H1 (cell line): ENCODE results near the gene INCENP. TPM values are rescaled to one million over a fixed set of nuclear protein-coding genes. Genes with fewer than 3 reads are reported as not detected.

Source experiments
- CTCF ChIA-PET: fragments of 300-600 bp; sonication (Branson Sonifier 250); formaldehyde crosslinking; loops from one replicate; lab custom pipeline; 2021; ENCODE audit not compliant: partially characterized antibody; lab: Charles Lee
- POLR2A ChIA-PET: fragments of 300-600 bp; sonication (Branson Sonifier 250); formaldehyde crosslinking; loops from one replicate; lab custom pipeline; 2021; ENCODE audit warnings: inconsistent platforms; ENCODE audit not compliant: partially characterized antibody; lab: Charles Lee
- DNase-seq, 2 experiments: peaks; one replicate each; pipeline versions ENCODE4 v3.0.0 to v3.0.0-alpha.2; 2010 to 2022; ENCODE audit warnings: low spot score in 2 of 2, low read depth in 1 of 2, mixed read lengths in 1 of 2
- FAIRE-seq: peaks from 2 replicates; lab custom pipeline; 2011; peaks lifted over from hg19 to GRCh38; lab: Jason Lieb, UNC
- H2AFZ ChIP-seq: 2 replicates; pipeline ENCODE4 v1.8.1; 2012; ENCODE audit warnings: low read length, inconsistent platforms
- H2AK5ac ChIP-seq: 2 replicates; pipeline ENCODE4 v1.6.1; 2013; ENCODE audit warnings: low read depth, low read length
- H2BK120ac ChIP-seq: replicated peaks from 2 replicates; pipeline ENCODE3; 2013; ENCODE audit warnings: low read depth, low read length, inconsistent platforms
- H2BK12ac ChIP-seq: 2 replicates; pipeline ENCODE4 v1.6.1; 2013; ENCODE audit warnings: low read depth, low read length
- H2BK15ac ChIP-seq: 2 replicates; pipeline ENCODE4 v1.6.1; 2013; ENCODE audit warnings: low read length
- H2BK20ac ChIP-seq: 2 replicates; pipeline ENCODE4 v1.6.1; 2013; ENCODE audit warnings: low read length
- H2BK5ac ChIP-seq: 2 replicates; pipeline ENCODE4 v1.6.1; 2013; ENCODE audit warnings: low read depth, low read length
- H3K14ac ChIP-seq: 2 replicates; pipeline ENCODE4 v1.6.1; 2013; ENCODE audit warnings: inconsistent platforms; ENCODE audit not compliant: insufficient read length
- H3K18ac ChIP-seq: 2 replicates; pipeline ENCODE4 v1.6.1; 2013; ENCODE audit warnings: low read length; ENCODE audit errors: extremely low read depth
- H3K23ac ChIP-seq: 2 replicates; pipeline ENCODE4 v1.6.1; 2013; ENCODE audit warnings: inconsistent platforms; ENCODE audit not compliant: insufficient read length
- H3K23me2 ChIP-seq: 2 replicates; pipeline ENCODE4 v1.6.1; 2013; ENCODE audit warnings: low read depth, low read length
- H3K27ac ChIP-seq: 2 replicates; pipeline ENCODE4 v1.6.1; 2011; ENCODE audit warnings: low read depth, low read length, inconsistent platforms
- H3K27me3 ChIP-seq, 4 experiments: replicated peaks in 1 of 4; 1 replicate in 1 of 4; 2 replicates in 3 of 4; pipeline versions ENCODE4 v1.6.1 to v1.8.1; 2011 to 2013; ENCODE audit warnings: low read length in 3 of 4, mild to moderate bottlenecking in 3 of 4, inconsistent platforms in 2 of 4, mixed read lengths in 2 of 4, moderate library complexity in 1 of 4; ENCODE audit not compliant: control insufficient read depth in 3 of 4, insufficient read depth in 3 of 4; ENCODE audit errors: extremely low read depth in 1 of 4
- H3K36me3 ChIP-seq, 4 experiments: 2 replicates each; pipeline versions ENCODE4 v1.6.1 to v1.8.1; 2011 to 2013; ENCODE audit warnings: mild to moderate bottlenecking in 4 of 4, low read length in 3 of 4, moderate library complexity in 2 of 4, control low read depth in 1 of 4, inconsistent platforms in 1 of 4; ENCODE audit not compliant: insufficient read depth in 4 of 4, control insufficient read depth in 2 of 4
- H3K4ac ChIP-seq: replicated peaks from 2 replicates; pipeline ENCODE3; 2013; ENCODE audit warnings: low read length, low read depth, mixed read lengths, inconsistent platforms; ENCODE audit not compliant: insufficient read length
- H3K4me1 ChIP-seq, 4 experiments: replicated peaks in 1 of 4; 1 replicate in 1 of 4; 2 replicates in 3 of 4; pipeline versions ENCODE4 v1.6.1 to v1.8.1; 2011 to 2013; ENCODE audit warnings: low read length in 3 of 4, inconsistent platforms in 2 of 4, mixed read lengths in 1 of 4; ENCODE audit not compliant: insufficient read depth in 4 of 4, control insufficient read depth in 3 of 4
- H3K4me2 ChIP-seq, 2 experiments: 2 replicates each; pipeline versions ENCODE4 v1.6.1 to v1.8.1; 2011 to 2013; ENCODE audit warnings: low read depth in 2 of 2, low read length in 2 of 2, control low read depth in 1 of 2, inconsistent platforms in 1 of 2, mild to moderate bottlenecking in 1 of 2; ENCODE audit not compliant: insufficient read depth in 1 of 2
- H3K4me3 ChIP-seq, 4 experiments: fragments of 200-600, 300-600 bp in 1 of 4; sonication (generic), shearing (Covaris generic), sonication (Bioruptor Twin) in 1 of 4; 2 replicates each; pipeline versions ENCODE4 v1.5.1 to v1.8.1; 2011 to 2016; ENCODE audit warnings: low read length in 4 of 4, low read depth in 3 of 4, control low read depth in 2 of 4, inconsistent platforms in 2 of 4, mild to moderate bottlenecking in 2 of 4, mixed read lengths in 1 of 4, moderate library complexity in 1 of 4; ENCODE audit not compliant: insufficient read depth in 2 of 4; ENCODE audit errors: extremely low read depth in 1 of 4
- H3K56ac ChIP-seq: replicated peaks from 2 replicates; pipeline ENCODE3; 2013; ENCODE audit warnings: low read depth, mild to moderate bottlenecking, mixed read lengths, low read length, inconsistent platforms; ENCODE audit not compliant: insufficient read length
- H3K79me1 ChIP-seq: 2 replicates; pipeline ENCODE4 v1.6.1; 2013; ENCODE audit warnings: low read depth, low read length, control low read depth
- H3K79me2 ChIP-seq, 2 experiments: 2 replicates each; pipeline versions ENCODE4 v1.6.1 to v1.8.1; 2012 to 2013; ENCODE audit warnings: low read length in 2 of 2, mild to moderate bottlenecking in 2 of 2, inconsistent platforms in 1 of 2; ENCODE audit not compliant: insufficient read depth in 2 of 2, control insufficient read depth in 1 of 2
- H3K9ac ChIP-seq, 4 experiments: replicated peaks in 1 of 4; 1 replicate in 1 of 4; 2 replicates in 3 of 4; pipeline versions ENCODE4 v1.6.1 to v1.8.1; 2011 to 2013; ENCODE audit warnings: low read depth in 3 of 4, low read length in 3 of 4, control low read depth in 2 of 4, mild to moderate bottlenecking in 2 of 4, moderate library complexity in 2 of 4, inconsistent platforms in 1 of 4; ENCODE audit errors: extremely low read depth in 1 of 4
- H3K9me3 ChIP-seq, 2 experiments: 2 replicates each; pipeline versions ENCODE4 v1.6.1 to v1.8.1; 2012 to 2013; ENCODE audit warnings: mild to moderate bottlenecking in 2 of 2, moderate library complexity in 2 of 2, control low read depth in 1 of 2, inconsistent platforms in 1 of 2, low read depth in 1 of 2, low read length in 1 of 2, mixed read lengths in 1 of 2; ENCODE audit not compliant: insufficient read depth in 2 of 2
- H4K20me1 ChIP-seq, 2 experiments: replicated peaks in 1 of 2; 2 replicates each; pipeline versions ENCODE3 to v1.8.1; 2011 to 2013; ENCODE audit warnings: inconsistent platforms in 2 of 2, low read length in 2 of 2, mild to moderate bottlenecking in 1 of 2; ENCODE audit not compliant: insufficient read depth in 2 of 2, control insufficient read depth in 1 of 2
- H4K5ac ChIP-seq: 2 replicates; pipeline ENCODE4 v1.6.1; 2013; ENCODE audit warnings: low read length, low read depth, mixed read lengths, inconsistent platforms; ENCODE audit not compliant: insufficient read length
- H4K8ac ChIP-seq: 2 replicates; pipeline ENCODE4 v1.8.0; 2013; ENCODE audit warnings: mild to moderate bottlenecking, moderate library complexity, low read length, inconsistent platforms; ENCODE audit not compliant: insufficient read depth; ENCODE audit errors: extremely low read depth
- H4K91ac ChIP-seq: replicated peaks from 2 replicates; pipeline ENCODE3; 2013; ENCODE audit warnings: low read length, mixed read lengths, inconsistent platforms; ENCODE audit not compliant: insufficient read length
- ATF3 ChIP-seq: IDR thresholded peaks from 2 replicates; pipeline ENCODE4 v1.6.1; 2011; ENCODE audit warnings: low read depth, mild to moderate bottlenecking, low read length; ENCODE audit not compliant: insufficient read depth
- BACH1 ChIP-seq: IDR thresholded peaks from 2 replicates; pipeline ENCODE4 v1.6.1; 2012; ENCODE audit warnings: low read length, improper control_type of control experiment
- BRCA1 ChIP-seq: IDR thresholded peaks from 2 replicates; pipeline ENCODE4 v1.6.1; 2012; ENCODE audit warnings: low read depth, low read length, improper control_type of control experiment
- CTBP2 ChIP-seq: IDR thresholded peaks from 2 replicates; pipeline ENCODE4 v1.7.0; 2011; ENCODE audit warnings: borderline replicate concordance, mild to moderate bottlenecking, moderate library complexity, mixed read lengths, low read length; ENCODE audit not compliant: insufficient read depth, insufficient read length
- FOSL1 ChIP-seq: IDR thresholded peaks from 2 replicates; pipeline ENCODE4 v1.6.1; 2011; ENCODE audit warnings: mild to moderate bottlenecking, low read depth, low read length, moderate library complexity; ENCODE audit not compliant: insufficient read depth
- NRF1 ChIP-seq: IDR thresholded peaks from 2 replicates; pipeline ENCODE4 v1.6.1; 2011; ENCODE audit warnings: mild to moderate bottlenecking, low read depth, low read length, improper control_type of control experiment
- POLR2A ChIP-seq, 2 experiments: IDR thresholded peaks; 1 replicate in 1 of 2; 2 replicates in 1 of 2; pipeline ENCODE4 v1.6.1; 2011; ENCODE audit warnings: low read depth in 2 of 2, low read length in 2 of 2, mild to moderate bottlenecking in 2 of 2; ENCODE audit errors: control extremely low read depth in 1 of 2
- SP1 ChIP-seq: IDR thresholded peaks from 2 replicates; pipeline ENCODE4 v1.6.1; 2011; ENCODE audit warnings: low read depth, low read length
- SP4 ChIP-seq: IDR thresholded peaks from 2 replicates; pipeline ENCODE4 v1.6.1; 2012; ENCODE audit warnings: low read length, inconsistent platforms
- TBP ChIP-seq: IDR thresholded peaks from 2 replicates; pipeline ENCODE4 v1.6.1; 2011; ENCODE audit warnings: low read depth, low read length, improper control_type of control experiment
- TEAD4 ChIP-seq: IDR thresholded peaks from 2 replicates; pipeline ENCODE4 v1.6.1; 2012; ENCODE audit warnings: low read depth, low read length, inconsistent platforms, mixed read lengths
- USF2 ChIP-seq: IDR thresholded peaks from 2 replicates; pipeline ENCODE4 v1.6.1; 2011; ENCODE audit warnings: low read length, improper control_type of control experiment
- WGBS, 2 experiments: shearing (Covaris generic) in 1 of 2; methylation state at CpG; one replicate each; pipeline versions ENCODE4 v1.1.6 to v1.1.7; 2013 to 2015; ENCODE audit warnings: low lambda C conversion rate in 2 of 2, mixed read lengths in 2 of 2, inconsistent platforms in 1 of 2, low coverage in 1 of 2, missing lambda C conversion rate in 1 of 2; ENCODE audit not compliant: insufficient replicate concordance in 2 of 2, insufficient coverage in 1 of 2, insufficient read length in 1 of 2; ENCODE audit errors: extremely low coverage in 1 of 2, missing lambda C conversion rate in 1 of 2; 5-methylcytosine and 5-hydroxymethylcytosine counted together
- polyA plus RNA-seq, 7 experiments: library from polyadenylated mRNA; depleted of rRNA in 3 of 7; stranded (reverse) in 5 of 7; unstranded in 2 of 7; fragments of >200 nt in 5 of 7; fragments of 200-250 nt in 2 of 7; gene quantifications; 1 replicate in 5 of 7; 2 replicates in 1 of 7; 4 replicates in 1 of 7; pipeline versions ENCODE4 v1.2.1 to v1.2.3, GENCODE V29; 2011 to 2013; ENCODE audit warnings: missing spikeins in 2 of 7, mixed read lengths in 2 of 7
- total RNA-seq: library from RNA; stranded (reverse); fragmentation: NEBNext Ultra II Directional; extraction: Animal tissue kit (Norgen Biotek cat#: 25700); gene quantifications from 2 replicates; pipeline ENCODE4 v1.2.1, GENCODE V29; 2021

INCENP gene
- total and polyA plus RNA-seq, 2 of the 8 experiments (the other 6 are each of a cell fraction or from before 2014, with no cell fraction given): 25.4 to 132 TPM

GRCh38 chr11:62182147-62182891 lies 58.5 kb downstream of the INCENP start:
- H3K27me3 ChIP-seq: no peaks in the 10 kb centered on the region
- POLR2A ChIA-PET: no interaction called here
- H4K20me1 ChIP-seq: no peaks in the 10 kb centered on the region
- H2BK20ac ChIP-seq: no peak overlapping the region
- H3K79me1 ChIP-seq: no peaks in the 10 kb centered on the region
- H4K8ac ChIP-seq: no peak overlapping the region
- H3K23me2 ChIP-seq: no peaks in the 10 kb centered on the region
- no peak overlapping the region for H3K27ac ChIP-seq
- no peak overlapping the region for H3K23ac ChIP-seq
- H3K4ac ChIP-seq: no peak overlapping the region
- no peak overlapping the region for H3K4me2 ChIP-seq
- no peak overlapping the region for H2BK5ac ChIP-seq
- no peaks in the 10 kb centered on the region for H3K36me3 ChIP-seq
- no peak overlapping the region for H4K91ac ChIP-seq
- no peak overlapping the region for H3K9ac ChIP-seq
- no peak overlapping the region for H3K56ac ChIP-seq
- CTCF ChIA-PET: interaction anchor here (1.2 kb wide), 1 partner anchor 21 kb away, joined by 4 read pairs; no protein-coding TSS in a partner anchor
- no peak overlapping the region for H2AFZ ChIP-seq
- no peak overlapping the region for H2BK15ac ChIP-seq
- DNase-seq (no peak), FAIRE-seq (no peak)
- H3K4me1 ChIP-seq: no peaks in the 10 kb centered on the region
- H3K14ac ChIP-seq: no peak overlapping the region
- H3K9me3 ChIP-seq: no peaks in the 10 kb centered on the region
- no peaks in the 10 kb centered on the region for H3K79me2 ChIP-seq
- no peak overlapping the region for H2AK5ac ChIP-seq
- H2BK12ac ChIP-seq: no peak overlapping the region
- no peak overlapping the region for H3K18ac ChIP-seq
- no peak overlapping the region for H2BK120ac ChIP-seq
- no peak overlapping the region for H4K5ac ChIP-seq
- no peak overlapping the region for H3K4me3 ChIP-seq
- TF ChIP-seq BRCA1 (no peak), FOSL1 (no peak), SP4 (no peak), USF2 (no peak), BACH1 (no peak), ATF3 (no peak), POLR2A (IDR thresholded peaks at IDR 0.05; ENCODE audit: control extremely low read depth in 1 of 2, low read depth in 2 of 2, low read length in 2 of 2) (no peak), TBP (no peak), CTBP2 (no peak), TEAD4 (no peak), SP1 (no peak), NRF1 (no peak)
- WGBS, 2 experiments: 72% methylated on average over 8 of the region's 8 CpGs; no CpG with 5 or more reads in 1 of the 2 experiments
